B cell (primary cell): ENCODE measurements around the gene LRRN2.

Experiments used
- CTCF ChIP-seq: fragments of 200-600 bp; IDR thresholded peaks from one replicate; pipeline ENCODE4 v1.8.0; 2022; ENCODE audit warnings: antibody characterized with exemption, mild to moderate bottlenecking
- EZH2 ChIP-seq: IDR thresholded peaks from 2 replicates; pipeline ENCODE4 v1.6.1; 2012; ENCODE audit warnings: borderline replicate concordance, low read depth, mild to moderate bottlenecking, moderate library complexity, low read length; ENCODE audit not compliant: insufficient read depth, poor library complexity, severe bottlenecking

DNA sequence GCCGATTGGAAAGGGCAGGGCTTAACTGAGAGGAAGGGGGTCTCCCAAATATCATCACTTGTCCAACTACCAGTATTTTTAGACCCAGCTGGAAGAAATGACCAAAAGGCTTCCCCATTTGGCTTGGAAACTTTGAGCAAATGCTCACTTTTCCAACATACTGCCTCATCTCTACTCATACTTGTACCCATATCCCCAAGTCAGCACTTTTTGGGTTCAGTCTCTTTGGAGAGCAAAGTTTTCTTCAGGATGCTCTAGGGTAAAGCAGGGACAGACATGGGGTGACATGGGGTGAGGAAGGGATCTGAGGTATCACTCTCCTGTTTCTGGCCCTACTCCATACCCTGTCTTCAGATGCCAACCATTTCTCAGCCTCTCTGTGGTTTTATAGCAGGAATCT lies 27.2 kb downstream of the LRRN2 start:
- TF ChIP-seq CTCF (no peak), EZH2 (no peak)
